HG02970 (cell line): ENCODE results near the gene VDAC2.

ENCODE experiments used
- ATAC-seq: cut with Tn5 transposase; IDR thresholded peaks from one replicate; pipeline ENCODE4 v1.9.1; 2021; ENCODE audit warnings: mild to moderate bottlenecking, moderate library complexity, moderate number of reproducible peaks; ENCODE audit not compliant: unreplicated experiment, low FRiP score

The VDAC2 gene

DNA sequence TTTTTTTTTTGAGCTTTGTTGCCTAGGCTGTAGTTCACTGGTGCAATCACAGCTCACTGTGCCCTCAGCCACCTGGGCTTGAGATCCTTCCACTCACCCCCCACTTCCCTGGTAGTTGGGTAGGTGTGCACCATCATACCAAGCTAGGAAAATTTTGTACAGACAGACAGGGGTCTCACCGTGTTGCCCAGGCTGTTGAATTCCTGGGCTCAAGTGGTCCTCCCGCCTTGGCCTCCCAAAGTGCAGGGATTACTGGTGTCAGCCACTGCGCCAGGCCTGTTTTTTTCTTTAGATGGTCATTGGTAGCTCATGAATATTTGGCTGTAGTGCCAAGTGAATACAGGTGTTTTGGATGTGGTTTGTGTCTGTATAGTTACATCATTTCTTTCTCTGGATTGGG lies 17.7 kb downstream of the VDAC2 start:
- ATAC-seq, result no peak

DNA sequence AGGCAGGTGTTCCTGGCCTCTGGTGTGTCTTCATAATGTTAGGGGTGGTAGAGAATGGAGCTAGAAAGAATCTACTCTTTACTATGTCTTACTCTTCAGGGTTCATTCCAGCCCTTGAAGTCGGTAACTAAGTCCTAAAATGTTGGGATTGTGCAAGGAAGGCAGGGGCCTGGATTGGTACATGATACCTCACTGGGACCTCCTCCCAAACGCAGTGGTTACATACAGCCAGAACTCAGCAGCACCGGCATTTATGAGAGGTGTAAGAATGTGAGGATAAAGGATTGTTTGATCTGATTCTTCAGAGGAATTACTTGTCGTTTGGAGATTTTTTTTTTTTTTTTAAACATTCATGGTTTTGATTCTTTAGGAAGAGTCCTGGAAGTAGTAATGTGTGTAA lies 18.2 kb downstream of the VDAC2 start:
- ATAC-seq, result no peak

DNA sequence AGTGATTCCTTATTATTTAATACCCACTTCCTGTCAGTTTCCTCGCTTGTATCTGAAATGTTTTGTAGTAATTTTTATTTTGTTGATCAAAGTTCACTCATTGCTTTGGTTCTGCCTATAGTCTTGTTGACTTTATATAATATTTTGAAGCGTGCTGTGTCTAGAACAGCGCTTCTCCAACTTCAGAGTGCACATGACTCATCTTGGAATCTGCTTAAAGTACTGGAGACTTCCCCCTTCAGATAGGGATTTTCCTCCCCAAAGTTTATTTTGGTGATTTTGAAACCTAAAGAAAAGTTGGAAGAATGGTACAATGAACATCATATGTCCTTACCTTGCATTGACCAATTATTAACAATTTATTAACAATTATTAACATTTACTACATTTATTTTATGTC lies 19.4 kb downstream of the VDAC2 start:
- no peak for ATAC-seq

DNA sequence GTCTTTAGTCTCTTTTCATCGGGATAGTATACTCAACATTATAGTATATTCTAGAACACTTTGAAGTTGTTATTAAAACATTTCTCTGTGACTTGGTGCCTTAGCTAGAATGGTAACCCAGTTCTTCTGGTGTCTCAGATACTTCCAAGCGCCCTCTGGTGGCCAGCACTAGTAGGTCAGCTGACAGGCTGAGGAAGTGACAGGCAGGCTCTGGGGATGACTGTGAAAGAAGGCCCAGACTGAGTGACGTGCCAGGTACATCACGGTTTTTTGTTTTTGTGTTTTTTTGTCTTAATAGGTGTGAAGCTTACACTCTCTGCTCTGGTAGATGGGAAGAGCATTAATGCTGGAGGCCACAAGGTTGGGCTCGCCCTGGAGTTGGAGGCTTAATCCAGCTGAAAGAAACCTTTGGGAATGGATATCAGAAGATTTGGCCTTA lies 20.0 kb downstream of the VDAC2 start:
- ATAC-seq, result no peak

DNA sequence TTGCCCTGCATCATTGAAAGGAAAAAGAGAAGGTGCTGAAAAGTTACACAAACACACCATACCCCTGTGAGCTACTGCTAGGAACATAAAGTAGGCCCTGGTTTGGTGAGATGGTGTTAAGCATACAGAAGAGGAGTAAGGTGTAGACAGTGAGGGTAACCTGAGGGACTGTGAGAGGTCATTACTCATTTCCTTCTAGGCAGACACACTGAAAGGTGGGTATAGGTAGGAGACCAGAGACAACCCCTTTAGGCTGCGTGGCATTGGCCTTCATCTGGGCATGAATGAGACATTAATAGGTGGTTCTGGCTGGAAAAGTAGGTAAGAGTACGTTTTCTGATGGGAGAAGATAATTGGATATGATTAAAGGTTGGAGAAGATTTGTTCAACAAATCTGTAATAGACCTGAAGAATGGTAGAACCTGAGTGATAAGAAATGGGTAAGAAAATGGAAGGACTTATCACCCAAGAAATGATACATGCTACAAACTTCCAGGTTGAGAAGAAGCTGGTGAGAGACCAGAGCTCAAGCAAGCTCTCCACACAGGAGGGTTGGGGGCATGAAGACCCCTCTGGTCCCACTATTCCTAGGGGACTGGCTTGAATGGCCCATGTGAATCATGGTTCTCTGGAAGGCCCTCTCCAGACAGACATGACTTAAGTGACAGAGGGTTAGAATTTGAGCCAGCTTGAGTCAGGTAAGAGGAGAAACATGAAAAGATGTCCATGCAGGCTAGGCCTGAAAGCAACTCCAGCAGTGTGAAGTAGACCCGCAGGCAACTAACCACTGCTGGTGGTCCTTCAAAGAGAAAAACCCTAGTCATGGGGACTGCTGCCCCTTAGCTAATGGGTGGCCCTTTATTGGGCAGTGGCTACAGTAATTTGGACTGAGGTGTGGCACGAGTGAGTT lies 21.3 kb downstream of the VDAC2 start:
- ATAC-seq, result no peak

DNA sequence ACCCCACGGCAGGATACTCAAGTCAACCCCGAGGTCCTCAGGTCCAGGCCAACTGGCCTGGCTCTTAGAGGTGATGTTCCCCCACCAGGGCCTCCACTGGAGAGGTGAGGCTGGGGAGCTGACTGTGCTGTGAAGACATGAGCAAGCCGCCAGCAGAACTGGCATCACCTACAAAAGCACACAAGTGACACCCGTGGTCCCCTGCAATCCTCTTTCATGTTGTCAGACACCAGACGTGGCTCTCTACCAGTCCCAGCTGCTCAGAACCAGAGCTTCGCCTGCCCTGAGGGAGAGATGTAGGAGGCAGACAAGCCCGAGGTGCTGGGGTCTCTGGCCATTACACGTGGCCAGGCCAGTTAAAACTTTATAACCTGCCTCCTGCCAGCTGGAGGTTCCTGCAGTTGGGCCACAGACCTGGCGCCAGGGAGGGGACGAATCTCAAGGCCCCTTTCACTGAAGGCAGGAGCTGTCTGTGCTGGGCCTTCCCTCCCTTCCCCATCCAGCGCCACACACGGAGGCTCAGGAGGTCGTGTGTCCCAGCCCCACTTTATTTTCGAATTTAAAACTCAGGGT lies 22.9 kb downstream of the VDAC2 start:
- ATAC-seq, result no peak

DNA sequence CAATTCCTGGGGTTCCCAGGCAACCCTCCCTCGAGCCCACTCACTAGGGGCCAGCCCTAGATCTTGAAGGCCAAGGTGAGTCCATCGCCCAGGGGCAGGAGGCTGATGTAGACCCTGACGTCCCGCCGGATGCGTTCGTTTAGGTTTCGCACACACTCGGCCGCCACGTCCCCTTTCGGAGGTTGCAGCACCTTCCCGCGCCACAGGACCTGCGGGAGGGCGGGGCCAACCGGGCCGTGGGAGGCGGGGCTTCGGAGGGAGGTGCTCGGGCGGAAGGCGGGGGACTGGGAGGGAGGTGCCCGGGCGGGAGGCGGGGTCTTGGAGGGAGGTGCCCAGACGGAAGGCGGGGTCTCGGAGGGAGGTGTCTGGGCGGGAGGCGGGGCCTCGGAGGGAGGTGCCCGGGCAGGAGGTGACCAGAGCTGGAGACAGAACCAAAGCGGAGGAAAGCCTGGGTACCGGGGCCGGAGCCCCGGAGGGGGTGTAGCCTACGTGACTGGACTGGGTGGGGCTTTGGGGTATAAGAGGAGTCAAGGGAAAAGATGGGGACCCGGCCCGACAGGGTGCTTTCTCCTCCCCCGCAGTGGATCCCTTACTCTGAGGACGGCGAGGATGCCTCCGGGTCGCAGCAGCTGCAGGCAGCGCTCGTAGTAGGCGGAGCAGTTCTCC lies 23.6 kb downstream of the VDAC2 start:
- peak; percentile 48 for ATAC-seq

DNA sequence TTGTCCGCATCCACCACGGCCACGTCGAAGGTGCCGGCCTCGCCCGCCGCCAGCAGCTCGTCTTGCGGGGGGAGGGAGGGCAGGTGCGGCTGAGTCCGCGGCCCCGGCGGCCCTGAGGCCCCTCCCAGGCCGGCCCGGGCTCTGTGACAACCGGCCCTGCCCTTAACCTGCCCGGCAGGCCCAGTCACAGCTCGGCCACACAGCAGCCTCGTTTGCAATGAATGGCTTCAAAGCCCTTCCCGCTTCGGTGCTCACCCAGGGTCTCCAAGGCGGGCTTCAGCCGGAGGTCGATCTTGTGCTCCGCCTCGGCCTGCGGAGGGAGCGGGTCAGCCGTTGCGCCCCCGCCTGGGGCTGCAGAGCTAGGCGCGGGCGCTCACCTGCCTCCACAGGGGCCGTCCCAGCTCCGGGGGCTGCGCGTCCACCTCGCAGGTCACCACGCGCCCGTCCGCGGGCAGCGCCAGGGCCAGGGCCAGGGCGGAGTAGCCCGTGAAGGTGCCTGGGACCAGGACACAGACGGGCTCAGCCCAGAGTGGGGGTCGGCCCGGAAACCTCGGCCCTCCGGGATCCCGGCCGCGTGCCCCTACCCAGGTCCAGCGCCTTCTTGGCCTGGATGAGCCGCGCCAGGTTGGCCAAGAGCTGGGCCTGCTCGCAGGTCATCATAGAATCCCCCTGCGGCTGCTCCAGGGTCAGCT lies 24.2 kb downstream of the VDAC2 start:
- ATAC-seq, result peak; percentile 6

DNA sequence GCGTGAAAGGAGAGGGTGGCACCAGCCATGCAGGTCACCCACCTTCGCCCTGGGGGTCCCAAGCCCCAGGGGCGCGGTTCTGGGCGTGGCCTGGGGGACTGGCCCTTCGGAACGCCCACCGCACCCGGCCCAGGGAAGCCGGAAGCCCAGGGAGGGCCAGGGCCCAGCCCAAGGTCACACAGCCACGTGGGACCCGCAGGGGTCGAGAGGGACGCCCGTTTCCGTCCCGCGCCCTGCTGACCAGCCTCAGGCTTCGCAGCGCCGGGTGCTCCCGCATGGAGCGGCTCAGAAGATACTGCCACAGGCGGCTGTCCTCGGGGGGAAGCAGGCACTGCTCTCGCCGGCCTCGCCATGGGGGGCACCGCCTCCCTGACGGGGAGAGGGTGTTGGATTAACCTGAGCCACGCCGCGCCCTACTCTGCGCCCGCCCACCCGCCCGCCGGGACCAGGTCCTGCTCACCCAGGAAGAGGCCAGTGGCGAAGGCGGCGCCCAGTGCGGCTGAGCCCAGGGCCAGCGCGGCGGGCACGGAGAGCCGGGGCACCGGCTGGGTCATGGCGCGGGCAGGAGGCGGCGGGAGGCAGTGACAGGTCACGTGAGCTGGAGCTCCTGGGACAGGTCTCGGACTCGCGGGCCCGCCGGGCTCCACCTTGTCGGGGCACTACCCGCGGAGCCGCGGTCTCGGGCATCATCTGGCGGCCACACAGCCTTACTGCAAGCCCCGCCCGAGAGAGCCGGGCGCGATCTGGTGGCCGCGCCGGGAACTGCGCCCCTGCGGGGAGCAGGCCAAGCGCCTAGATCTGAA lies 25.0 kb downstream of the VDAC2 start, which contains the start of gene COMTD1:
TSS of gene COMTD1 (minus strand) at position 583 of the 803 bp plus-strand sequence. CDS start at position 554, 29 bp downstream.
- peak; percentile 60 for ATAC-seq

DNA sequence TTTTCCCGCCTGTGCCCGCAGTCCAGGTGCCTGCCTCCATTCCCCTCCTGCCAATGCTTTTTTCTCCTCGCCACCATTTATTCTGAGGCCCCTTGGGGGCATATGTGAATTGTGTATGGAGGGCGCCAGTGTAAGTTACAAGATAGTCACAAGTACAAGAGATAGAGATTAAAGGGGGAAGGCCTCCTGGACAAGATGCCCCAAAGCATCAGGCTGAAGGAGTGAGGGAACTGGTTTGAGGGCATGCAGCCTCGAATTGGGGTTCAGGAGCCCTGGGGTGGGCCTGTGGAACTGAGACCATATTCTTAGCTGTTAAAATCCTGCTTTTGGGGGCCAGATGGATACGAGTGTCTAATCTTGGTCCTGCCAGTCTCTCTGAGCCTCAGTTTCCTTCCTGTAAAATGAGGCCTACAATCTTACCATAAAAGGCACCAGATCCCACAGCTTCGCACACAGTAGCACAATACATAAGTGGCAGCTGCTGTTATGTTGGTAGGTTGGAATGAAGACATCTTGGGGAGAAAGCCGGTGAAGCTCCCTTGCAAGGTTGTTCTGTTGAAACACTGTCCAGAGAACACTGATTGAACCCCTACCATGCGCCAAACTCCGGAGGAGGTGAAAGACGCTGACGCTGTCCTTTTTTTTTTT lies 25.7 kb downstream of the VDAC2 start:
- no peak for ATAC-seq

DNA sequence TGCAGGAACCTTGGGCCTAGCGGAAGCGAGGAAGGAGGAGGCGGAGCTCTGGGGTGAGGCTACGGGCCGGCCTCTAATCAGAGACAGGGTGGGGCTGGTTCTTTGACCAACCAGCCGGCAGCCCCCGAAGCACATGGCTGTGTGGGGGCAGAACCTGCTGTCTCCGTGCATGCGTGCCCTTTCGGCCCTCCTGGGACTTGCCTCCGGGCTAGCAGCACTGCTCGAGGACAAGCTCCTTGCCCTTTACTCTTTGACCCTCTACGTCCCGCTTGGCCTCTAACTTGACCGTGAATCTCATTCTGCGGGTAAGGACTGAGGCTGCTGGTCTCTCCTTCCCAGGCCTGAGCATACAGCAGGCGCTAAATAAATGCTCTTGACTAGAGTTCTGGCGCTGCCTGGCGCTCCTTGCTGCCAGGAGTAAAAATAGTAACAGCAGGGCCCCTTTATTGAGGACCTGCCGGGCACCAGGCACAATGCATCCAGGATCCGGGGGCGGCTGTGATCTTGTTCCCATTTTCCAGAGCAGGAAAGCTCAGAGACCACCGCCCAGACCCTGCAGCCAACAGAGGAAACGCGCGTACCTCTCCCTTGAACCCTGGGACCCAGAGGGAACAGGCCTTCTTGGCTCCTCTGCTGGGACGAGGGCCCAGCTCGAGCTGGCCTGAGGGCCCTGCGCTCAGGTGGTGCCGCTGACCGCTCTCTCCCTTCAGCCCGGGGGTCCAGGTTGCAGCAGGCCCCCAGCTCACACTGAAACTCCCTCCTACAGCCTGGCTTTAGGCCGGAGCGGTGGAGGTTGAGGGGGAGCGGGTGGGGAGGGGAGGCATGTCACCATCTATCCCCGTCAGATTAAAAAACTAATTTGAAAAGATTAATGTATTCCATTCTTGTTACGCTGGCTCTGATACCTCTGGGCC lies 27.8 kb downstream of the VDAC2 start:
- ATAC-seq, result no peak

DNA sequence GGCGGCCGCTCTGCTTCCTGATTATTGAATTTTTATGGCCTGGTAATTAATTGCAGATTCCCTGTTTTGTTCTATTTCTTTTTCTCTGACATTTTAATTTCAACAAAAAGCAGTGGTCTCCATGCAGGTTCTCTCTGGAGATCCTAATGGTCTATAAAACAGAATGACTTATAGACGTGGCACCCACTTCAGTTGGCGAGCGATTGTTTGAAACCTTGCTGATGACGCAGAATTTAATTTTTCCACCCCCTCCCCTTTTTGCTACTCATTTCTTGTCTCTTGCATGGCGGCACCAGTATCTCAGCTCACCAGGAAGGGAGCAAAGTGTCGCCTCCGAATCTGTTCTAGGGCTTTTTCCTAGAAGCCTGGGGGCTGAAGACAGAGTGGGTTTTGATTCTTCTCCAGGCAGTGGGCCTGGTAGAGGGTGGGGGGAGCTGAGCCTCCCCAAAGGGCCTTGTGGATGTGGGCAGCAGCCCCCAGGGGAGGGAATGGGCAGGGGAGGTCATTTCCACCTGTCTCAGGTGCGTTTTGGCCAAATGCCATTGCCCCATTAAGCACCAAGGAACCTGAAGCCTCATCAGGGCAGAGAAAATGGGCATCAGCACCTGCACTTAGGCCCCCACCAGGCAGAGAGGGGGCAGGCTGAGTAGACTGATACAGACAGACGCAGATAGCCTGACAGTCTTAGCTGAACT lies 28.6 kb downstream of the VDAC2 start:
- ATAC-seq, result no peak

DNA sequence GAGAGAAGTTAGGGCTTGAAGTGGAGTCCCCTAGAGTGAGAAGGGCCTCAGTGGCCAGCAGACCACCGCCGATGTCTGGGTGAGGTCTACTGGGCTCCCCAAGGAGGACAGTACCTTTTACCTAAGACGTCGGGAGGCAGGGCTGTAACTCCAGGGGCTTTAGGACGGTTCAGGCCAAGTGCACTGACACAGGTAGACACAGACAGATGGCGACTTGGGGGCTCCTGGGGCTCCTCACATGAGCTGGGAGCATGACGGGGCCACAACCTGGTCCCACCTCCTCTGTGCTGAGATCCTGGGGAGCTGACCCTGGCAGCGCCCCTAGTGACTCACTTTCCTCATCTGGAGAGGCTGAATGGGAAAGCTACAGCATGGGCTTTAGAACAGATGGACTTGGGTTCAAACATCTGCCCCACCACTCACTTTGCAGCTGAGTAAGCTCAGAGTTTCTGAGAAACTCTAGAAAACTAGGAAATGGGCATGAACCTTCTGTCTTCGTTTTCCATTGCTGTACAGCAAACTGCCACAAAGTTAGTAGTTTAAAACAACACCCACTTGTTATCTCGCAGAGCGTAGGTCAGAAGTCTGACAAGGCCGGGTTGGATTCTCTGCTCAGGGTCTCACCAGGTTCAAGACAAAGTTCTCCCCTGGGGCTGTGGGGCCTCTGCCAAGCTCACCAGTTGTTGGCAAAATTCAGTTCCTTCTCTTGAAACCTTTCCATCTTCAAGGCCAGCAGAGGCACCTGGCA lies 29.9 kb downstream of the VDAC2 start:
- ATAC-seq, result no peak

DNA sequence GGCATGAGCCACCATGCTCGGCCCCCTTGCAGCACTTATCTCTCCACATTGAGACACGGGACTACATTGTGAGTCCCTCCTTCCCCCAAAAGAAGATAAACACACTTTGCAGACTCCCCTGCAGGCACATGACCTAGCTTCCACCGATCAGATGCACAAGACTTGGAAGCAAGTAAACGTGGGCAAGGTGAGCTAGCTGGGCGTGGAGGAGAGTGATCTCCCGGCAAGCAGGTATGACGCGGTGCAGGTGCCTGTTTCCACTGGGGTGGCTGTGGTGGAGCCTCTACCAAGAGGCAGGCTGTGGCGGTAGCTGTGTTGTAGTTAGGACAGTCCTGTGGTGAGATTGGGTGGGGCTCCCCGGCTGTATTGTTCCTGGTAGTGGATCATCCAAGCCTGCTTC lies 32.8 kb downstream of the VDAC2 start:
- no peak for ATAC-seq

DNA sequence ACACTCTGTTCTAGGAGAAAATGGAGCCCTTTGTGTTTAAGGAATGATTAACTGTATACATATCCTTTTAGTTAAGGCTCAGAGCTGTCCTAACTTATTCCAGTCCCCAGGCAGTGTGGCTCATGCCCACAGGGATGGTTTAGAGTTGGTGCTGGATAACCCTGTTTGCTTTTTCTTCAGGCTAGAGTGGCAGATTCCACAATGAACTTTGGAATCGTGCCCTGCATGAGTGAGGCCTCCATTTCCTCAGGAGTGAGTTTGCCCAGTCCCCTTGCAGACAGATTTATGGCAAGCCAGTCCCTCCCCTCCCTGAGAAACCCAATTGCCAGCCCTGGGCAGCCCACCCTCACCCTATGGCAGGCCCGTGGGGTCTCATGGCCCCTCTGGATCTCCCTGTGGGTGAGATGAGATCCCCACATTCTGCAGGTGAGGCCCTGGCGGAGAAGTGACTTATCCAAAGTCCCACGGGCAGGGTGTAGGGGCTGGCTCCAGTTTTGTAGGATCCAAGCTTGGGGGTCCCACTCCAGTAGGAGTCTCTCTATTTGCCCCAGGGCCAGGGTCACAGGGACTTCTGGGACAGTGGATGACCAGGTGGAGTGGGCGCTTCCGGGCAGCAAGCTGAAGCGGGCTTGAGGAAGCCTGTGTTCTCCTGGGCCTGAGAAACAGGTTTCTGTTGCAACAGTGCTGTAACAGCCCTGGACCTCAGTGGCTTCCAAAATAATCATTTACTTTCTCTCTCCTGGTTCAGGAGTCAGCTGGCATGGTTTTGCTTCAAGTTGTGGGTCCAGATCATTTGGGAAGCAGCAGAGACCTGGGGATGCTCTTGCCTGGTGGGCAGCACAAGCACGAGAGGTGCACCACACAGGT lies 34.1 kb downstream of the VDAC2 start:
- ATAC-seq, result no peak
